IPS-15b (cell line): ENCODE results near the gene SLC27A6.

Experiments
- H3K27me3 ChIP-seq: one replicate; pipeline ENCODE4 v1.6.1; 2013; ENCODE audit warnings: low read length; ENCODE audit not compliant: control insufficient read depth, insufficient read depth
- H3K36me3 ChIP-seq: one replicate; pipeline ENCODE4 v1.6.1; 2013; ENCODE audit warnings: low read length; ENCODE audit not compliant: control insufficient read depth, insufficient read depth
- H3K4me1 ChIP-seq: one replicate; pipeline ENCODE4 v1.6.1; 2013; ENCODE audit warnings: mild to moderate bottlenecking, low read length; ENCODE audit not compliant: control insufficient read depth, insufficient read depth
- H3K4me3 ChIP-seq: one replicate; pipeline ENCODE4 v1.5.1; 2013; ENCODE audit warnings: low read depth, low read length
- H3K9ac ChIP-seq: one replicate; pipeline ENCODE4 v1.6.1; 2013; ENCODE audit warnings: low read depth, mild to moderate bottlenecking, low read length
- H3K9me3 ChIP-seq: one replicate; pipeline ENCODE4 v1.6.1; 2013; ENCODE audit warnings: mild to moderate bottlenecking, low read length; ENCODE audit not compliant: control insufficient read depth, insufficient read depth

Gene SLC27A6

DNA sequence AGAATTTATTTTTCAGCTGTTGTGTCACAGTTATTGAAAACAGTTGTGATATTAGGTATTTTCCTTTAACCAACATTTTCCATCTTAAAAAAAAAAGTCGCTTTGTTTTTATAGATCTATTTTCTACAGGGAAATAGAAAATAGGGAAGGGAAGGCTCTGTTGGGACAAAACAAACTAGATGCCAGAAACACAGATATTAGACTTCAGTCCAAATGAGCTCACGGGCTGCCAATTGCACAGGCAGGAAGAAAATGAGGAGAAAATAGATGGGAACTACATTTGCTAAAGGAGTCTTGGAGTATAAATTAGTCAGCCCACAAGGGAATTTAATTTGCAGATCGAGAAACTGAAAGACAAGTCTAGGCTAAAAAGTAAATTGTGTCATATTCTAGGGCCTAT, 107.8 kb downstream of the SLC27A6 start:
- Histone ChIP-seq H3K27me3 (no peaks in the 10 kb centered on the region), H3K36me3 (no peaks in the 10 kb centered on the region), H3K9ac (no peak overlapping the region), H3K4me1 (no peaks in the 10 kb centered on the region), H3K9me3 (no peaks in the 10 kb centered on the region), H3K4me3 (no peak overlapping the region)

GRCh38 chr5:129074903-129075302, 109.6 kb downstream of the SLC27A6 start:
- H3K9me3 ChIP-seq = no peaks in the 10 kb centered on the region
- H3K36me3 ChIP-seq = no peaks in the 10 kb centered on the region
- no peak overlapping the region for H3K9ac ChIP-seq
- no peaks in the 10 kb centered on the region for H3K27me3 ChIP-seq
- no peak overlapping the region for H3K4me3 ChIP-seq
- no peaks in the 10 kb centered on the region for H3K4me1 ChIP-seq

DNA sequence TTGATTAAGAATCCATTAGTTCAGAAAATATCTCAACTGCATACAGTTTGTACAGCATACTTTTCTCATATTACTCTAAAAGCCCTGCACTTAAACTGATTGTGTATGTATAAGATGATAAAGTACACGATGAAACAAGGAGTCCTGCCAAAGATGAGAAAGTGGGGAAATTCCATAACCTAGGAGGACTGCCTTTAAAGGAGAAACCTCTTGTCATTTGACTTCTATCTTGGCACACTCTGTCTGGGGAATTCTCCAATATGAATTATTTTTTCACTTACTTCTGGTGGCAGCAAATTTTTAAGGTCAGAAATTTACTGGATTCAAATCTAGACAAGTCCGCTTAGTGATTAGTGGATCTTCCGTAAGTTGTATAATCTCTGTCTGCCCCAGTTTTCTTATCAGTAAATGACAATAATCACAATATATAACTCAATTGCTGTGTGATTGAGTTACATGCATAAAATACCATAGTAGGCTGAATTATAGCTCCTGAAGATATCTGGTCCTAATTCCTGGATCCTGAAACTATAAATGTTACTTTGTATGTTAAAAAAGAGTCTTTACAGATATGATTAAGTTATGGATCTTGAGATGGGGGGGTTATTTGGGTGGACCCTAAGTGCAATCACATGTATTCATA, 112.3 kb downstream of the SLC27A6 start:
- Histone ChIP-seq H3K4me3 (no peak overlapping the region), H3K4me1 (no peaks in the 10 kb centered on the region), H3K36me3 (no peaks in the 10 kb centered on the region), H3K9me3 (no peaks in the 10 kb centered on the region), H3K9ac (no peak overlapping the region), H3K27me3 (no peaks in the 10 kb centered on the region)

GRCh38 chr5:129078247-129078646, 113.0 kb downstream of the SLC27A6 start:
- no peaks in the 10 kb centered on the region for H3K9me3 ChIP-seq
- H3K4me3 ChIP-seq = no peak overlapping the region
- no peaks in the 10 kb centered on the region for H3K36me3 ChIP-seq
- no peaks in the 10 kb centered on the region for H3K4me1 ChIP-seq
- H3K27me3 ChIP-seq = no peaks in the 10 kb centered on the region
- no peak overlapping the region for H3K9ac ChIP-seq

DNA sequence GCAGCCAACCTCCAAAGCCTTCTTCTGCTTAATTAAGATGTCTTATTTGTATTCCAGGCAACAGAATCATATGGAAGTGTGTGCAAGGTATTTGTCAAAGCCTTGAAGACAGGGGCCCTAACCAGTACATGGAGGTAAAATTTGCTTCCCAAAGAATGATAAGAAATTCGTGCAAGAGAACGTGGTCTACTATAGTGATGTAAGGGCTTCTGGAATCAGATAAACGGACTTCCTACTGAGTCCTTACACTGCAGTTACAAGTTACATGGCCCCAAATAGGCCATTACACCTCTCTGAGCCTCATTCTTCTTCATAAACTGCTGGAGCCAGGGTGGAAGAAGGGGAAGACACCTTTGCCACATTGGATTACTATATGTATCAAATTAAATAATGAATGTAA, 113.4 kb downstream of the SLC27A6 start:
- H3K4me3 ChIP-seq = no peak overlapping the region
- no peaks in the 10 kb centered on the region for H3K4me1 ChIP-seq
- H3K36me3 ChIP-seq = no peaks in the 10 kb centered on the region
- no peaks in the 10 kb centered on the region for H3K9me3 ChIP-seq
- no peaks in the 10 kb centered on the region for H3K27me3 ChIP-seq
- no peak overlapping the region for H3K9ac ChIP-seq

DNA sequence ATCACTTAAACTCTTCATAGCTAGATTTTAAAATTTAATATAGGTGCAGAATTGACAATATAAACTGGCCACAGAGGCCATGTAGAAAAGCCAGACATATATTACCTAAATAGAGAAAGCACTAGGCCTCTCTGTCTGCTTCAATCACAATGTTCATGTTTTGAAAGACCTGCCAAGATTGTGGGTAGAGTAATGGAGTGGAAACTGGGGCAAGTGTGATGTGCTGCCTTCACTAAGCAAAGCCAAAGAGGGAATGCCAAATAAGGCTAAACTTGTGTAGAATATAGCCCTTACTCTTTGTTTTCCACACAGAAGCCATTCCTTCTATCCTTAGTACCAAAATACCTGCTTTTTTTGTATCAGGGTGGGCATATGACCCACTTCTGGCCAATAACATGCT, 114.2 kb downstream of the SLC27A6 start:
- H3K36me3 ChIP-seq = no peaks in the 10 kb centered on the region
- H3K4me3 ChIP-seq = no peak overlapping the region
- H3K4me1 ChIP-seq = no peaks in the 10 kb centered on the region
- H3K27me3 ChIP-seq = no peaks in the 10 kb centered on the region
- no peaks in the 10 kb centered on the region for H3K9me3 ChIP-seq
- H3K9ac ChIP-seq = no peak overlapping the region

- no peak overlapping the region for H3K9ac ChIP-seq
- no peak overlapping the region for H3K4me3 ChIP-seq
- no peaks in the 10 kb centered on the region for H3K4me1 ChIP-seq
- H3K9me3 ChIP-seq = no peaks in the 10 kb centered on the region
- no peaks in the 10 kb centered on the region for H3K27me3 ChIP-seq
- H3K36me3 ChIP-seq = no peaks in the 10 kb centered on the region
Observed at GRCh38 chr5:129080766-129081165, 115.5 kb downstream of the SLC27A6 start.

DNA sequence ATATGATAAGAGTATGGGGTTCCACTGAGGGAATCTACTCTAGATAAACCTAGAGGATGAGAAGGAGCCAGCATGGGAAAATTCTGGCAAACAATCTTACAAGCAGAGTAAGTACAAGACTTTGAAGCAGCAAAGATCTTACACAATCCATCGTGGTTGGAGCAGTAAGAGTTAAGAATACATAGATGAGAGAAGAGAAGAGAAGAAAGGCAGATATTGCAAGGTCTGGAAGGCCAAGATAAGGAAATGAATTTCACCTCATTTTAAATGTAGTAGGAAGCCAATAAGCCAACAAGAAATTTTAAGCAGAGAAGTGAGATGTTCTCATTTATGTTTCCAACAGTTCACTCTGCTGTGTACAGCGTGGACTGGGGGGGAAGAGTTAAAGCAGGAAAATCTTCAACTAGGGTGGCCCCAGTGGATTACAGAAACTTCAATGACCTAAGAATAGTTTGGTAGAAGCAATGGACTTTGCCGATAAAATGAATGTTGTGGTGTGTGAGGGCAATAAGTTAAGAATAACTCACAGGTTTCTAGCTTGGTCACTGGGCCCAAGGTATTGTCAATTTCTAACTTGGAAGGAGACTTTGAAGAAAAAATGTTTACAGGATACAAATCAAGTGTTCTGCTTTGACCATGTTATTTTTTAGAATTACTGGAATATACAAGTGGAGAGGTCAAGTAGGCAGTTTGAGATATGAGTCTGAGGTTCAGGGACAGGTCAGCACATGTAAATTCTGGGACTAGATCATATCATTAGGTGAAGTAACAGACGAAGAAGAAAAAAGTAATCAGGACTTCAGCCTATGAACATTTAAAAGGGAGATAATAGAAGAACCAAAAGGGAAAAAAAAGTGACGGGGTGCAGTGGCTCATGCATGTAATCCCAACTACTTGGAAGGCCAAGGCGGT, 117.2 kb downstream of the SLC27A6 start:
- no peak overlapping the region for H3K9ac ChIP-seq
- H3K4me3 ChIP-seq = no peak overlapping the region
- no peaks in the 10 kb centered on the region for H3K27me3 ChIP-seq
- H3K9me3 ChIP-seq = no peaks in the 10 kb centered on the region
- H3K4me1 ChIP-seq = no peaks in the 10 kb centered on the region
- H3K36me3 ChIP-seq = no peaks in the 10 kb centered on the region
